SK-N-SH (cell line): ENCODE data around the gene DSG2.
"Not testable (repeated sequence)": the region's sequence is repeated elsewhere in the genome, so short reads cannot be mapped to it uniquely, and the experiment has no call there.

Source experiments
- CTCF ChIP-seq: fragments of 200-600 bp; sonication (generic); IDR thresholded peaks from 2 replicates; pipeline ENCODE4 v1.6.1; 2017; ENCODE audit warnings: antibody characterized with exemption, mild to moderate bottlenecking, moderate library complexity
- TF ChIP-seq, protein P1 (sequence below): IDR thresholded peaks from 2 replicates; pipeline ENCODE4 v1.4.0; 2012; ENCODE audit warnings: low read depth

DNA sequence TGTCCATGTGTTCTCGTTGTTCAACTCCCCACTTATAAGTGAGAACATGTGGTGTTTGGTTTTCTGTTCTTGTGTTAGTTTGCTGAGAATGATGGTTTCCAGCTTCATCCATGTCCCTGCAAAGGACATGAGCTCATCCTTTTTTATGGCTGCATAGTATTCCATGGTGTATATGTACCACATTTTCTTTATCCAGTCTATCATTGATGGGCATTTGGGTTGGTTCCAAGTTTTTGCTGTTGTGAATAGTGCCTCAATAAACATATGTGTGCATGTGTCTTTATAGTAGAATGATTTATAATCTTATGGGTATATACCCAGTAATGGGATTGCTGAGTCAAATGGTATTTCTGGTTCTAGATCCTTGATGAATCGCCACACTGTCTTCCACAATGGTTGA is 9.1 kb downstream of the DSG2 start:
- not testable (repeated sequence) for TF ChIP-seq CTCF
- TF ChIP-seq, protein P1, sequence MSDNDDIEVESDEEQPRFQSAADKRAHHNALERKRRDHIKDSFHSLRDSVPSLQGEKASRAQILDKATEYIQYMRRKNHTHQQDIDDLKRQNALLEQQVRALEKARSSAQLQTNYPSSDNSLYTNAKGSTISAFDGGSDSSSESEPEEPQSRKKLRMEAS = not testable (repeated sequence)
